Measurements from ENCODE around the gene SPEF1. TPM values are rescaled to one million over a fixed set of nuclear protein-coding genes. Genes with fewer than 3 reads are reported as not detected.

The SPEF1 gene
- total and polyA plus RNA-seq, 10 of the 15 experiments (the other 5 are each of a cell fraction or from before 2014, with no cell fraction given) = 0.12 TPM; not detected in 9

DNA sequence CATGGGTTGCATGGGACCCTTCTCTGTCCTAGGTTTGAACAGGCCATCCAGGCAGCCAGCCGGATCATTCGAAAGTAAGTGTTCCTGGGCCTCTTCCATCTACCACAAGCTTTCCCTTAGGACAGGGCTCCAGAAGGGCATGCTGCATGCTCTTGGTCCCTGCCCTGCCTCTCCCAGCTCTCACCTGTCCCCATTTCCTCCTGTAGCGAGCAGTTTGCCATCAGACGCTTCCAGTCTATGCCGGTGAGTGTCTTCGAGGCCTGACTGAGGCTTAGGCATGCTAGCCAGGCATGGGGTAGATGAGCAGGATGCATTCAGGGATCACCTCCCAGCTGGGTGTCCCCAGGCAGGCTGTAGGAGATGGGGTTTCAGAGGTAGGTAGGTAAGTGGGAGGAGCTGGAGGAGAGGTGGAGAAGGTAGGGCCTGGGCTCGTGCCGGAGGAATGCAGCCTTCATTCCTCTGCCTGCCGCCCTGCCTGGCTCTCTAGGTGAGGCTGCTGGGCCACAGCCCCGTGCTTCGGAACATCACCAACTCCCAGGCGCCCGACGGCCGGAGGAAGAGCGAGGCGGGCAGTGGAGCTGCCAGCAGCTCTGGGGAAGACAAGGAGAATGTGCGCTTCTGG, 19.1 kb upstream of the SPEF1 start (continued):
- TF ChIP-seq RFX5 (IDR thresholded peaks at IDR 0.05; ENCODE audit: low read depth, low read length) = no peak
- no peak for TF ChIP-seq NRF1 (conservative IDR thresholded peaks at IDR 0.05; ENCODE audit: low read depth, low read length)

DNA sequence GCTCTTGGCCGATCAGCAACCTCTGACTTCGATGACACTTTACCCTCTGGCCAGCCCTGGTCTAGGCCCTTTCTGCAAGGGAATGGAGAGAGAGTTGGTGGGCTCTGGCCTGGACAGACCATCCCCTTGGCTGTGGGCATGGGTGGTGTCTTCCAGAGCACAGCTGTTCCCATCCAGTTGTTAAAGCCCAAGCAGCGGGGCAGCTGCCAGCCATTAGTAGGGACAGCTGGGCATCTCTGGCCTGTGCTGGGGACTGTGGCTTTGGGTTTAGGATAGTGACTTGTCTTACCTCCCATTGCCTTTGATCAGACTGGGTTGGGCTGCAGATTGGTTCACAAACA, 17.6 kb upstream of the SPEF1 start:
- Histone ChIP-seq H4K20me1 (ENCODE audit: control insufficient read depth, insufficient read depth) (no peaks in the 10 kb centered on the region), H3K9me3 (replicated peaks; ENCODE audit: control insufficient read depth, insufficient read depth, low read length) (no peaks in the 10 kb centered on the region), H3K27ac (ENCODE audit: control insufficient read depth, insufficient read depth) (peak overlapping the region; percentile 53), H3K79me2 (ENCODE audit: control insufficient read depth, insufficient read depth, low read length) (peaks cover 18% of the 10 kb centered on the region), H3K36me3 (ENCODE audit: control insufficient read depth in 2 of 2, insufficient read depth in 2 of 2, low read length in 1 of 2) (peaks cover 12 to 19% of the 10 kb centered on the region in 2 experiments), H3K9ac (ENCODE audit: control insufficient read depth, insufficient read depth, low read length) (no peak overlapping the region; the same call in 1 of the 2 replicates), H3K4me3 (0 out of 2 replicates have a peak overlapping the region, but pooled peaks have one; percentile 77), H3K4me1 (ENCODE audit: control insufficient read depth, insufficient read depth, low read length) (peaks cover 45% of the 10 kb centered on the region), H3K27me3 (replicated peaks in 1 of 2; ENCODE audit: control insufficient read depth in 2 of 2, insufficient read depth in 2 of 2, low read length in 1 of 2) (no peaks in the 10 kb centered on the region), H2AFZ (ENCODE audit: control insufficient read depth, low read depth, low read length) (no peak overlapping the region), H3K4me2 (ENCODE audit: control insufficient read depth, insufficient read depth) (peak overlapping the region; percentile 85)
- BruUV-seq (replicated peaks) = no TSS peak
- DNase-seq (ENCODE audit: low read depth, low spot score) = no peak
- CTCF ChIA-PET = interaction anchor here (0.6 to 3.8 kb wide), 4 partner anchors 11 to 47 kb away, joined by 3 to 33 read pairs (median 4); partner anchors contain the start of gene AP5S1
- ATAC-seq = peak; percentile 4; the same call in 2 of the 3 replicates
- POLR2A ChIA-PET = interaction anchor here (1.0 to 1.5 kb wide), 2 partner anchors 19 to 22 kb away, joined by 6 to 7 read pairs; partner anchors contain the start of gene AP5S1
- TF ChIP-seq EGR1 (IDR thresholded peaks at IDR 0.05; ENCODE audit: borderline replicate concordance in 1 of 2, low read depth in 2 of 2, low read length in 2 of 2) (no peak), BRCA1 (IDR thresholded peaks at IDR 0.05; ENCODE audit: low read depth, low read length) (no peak), CBX5 (IDR thresholded peaks at IDR 0.05; ENCODE audit: low read depth) (no peak), ZNF24 (IDR thresholded peaks at IDR 0.05) (no peak)
- in situ Hi-C loops (cut with MboI) (no loop called here), intact Hi-C loops (cut with micrococcal nuclease; ENCODE audit: unreplicated experiment) (loop anchor here (2.0 to 5.0 kb wide), 2 partner anchors 22 to 108 kb away; partner anchors contain the start of gene AP5S1)
- SMC1A ChIA-PET (ENCODE audit: uncharacterized antibody, unreplicated experiment) = interaction anchor here (1.5 to 2.3 kb wide), 3 partner anchors 12 to 22 kb away, joined by 5 to 7 read pairs (median 6); partner anchors contain the start of genes AP5S1 and CENPB
- RAD21 ChIA-PET (ENCODE audit: unreplicated experiment) = interaction anchor here (1.5 kb wide), 1 partner anchor 9 kb away, joined by 5 read pairs; no protein-coding TSS in a partner anchor
- 97% methylated on average over 3 of the region's 3 CpGs for WGBS (ENCODE audit: insufficient coverage, insufficient replicate concordance, low lambda C conversion rate, missing lambda C conversion rate)
- peak; percentile 70 for FAIRE-seq
